ENCODE results near the gene KRT14.
"Not testable (repeated sequence)": the region's sequence is repeated elsewhere in the genome, so short reads cannot be mapped to it uniquely, and the experiment has no call there.

KRT14 gene

DNA sequence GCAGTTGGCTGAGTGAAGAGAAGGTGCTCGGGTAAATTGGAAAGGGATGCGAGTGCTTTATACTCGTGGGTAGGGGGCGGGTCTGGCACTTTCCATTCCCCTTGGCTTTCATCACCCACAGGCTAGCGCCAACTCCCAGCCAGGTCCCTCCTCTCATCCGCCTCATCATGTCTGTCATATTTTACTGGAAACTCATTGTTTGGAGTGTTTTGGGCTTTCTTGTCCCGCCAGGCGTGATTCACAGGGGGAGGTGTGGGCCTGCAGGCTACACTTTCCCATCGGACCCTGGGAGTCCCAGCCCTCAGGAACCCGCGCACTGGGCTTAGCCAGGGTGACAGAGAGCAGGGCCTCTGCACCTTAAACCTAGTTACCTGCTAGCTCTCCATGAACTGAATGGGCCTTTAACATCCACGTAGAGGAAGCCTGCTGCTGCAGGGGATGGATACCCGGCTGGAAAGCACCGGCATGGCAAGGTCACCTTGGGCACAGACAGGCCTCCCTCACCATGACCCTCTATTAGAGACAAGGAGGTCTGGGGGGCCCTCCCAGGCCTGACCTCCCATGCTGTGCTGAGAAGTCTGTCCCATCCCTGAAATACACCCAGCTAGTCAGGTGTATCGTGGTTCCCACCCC is at the start of gene KRT14:
Gene KRT14, minus strand, starts transcription at position 33 of the 633 bp plus-strand sequence. CDS start 61 bp downstream, outside the sequence.
- no peak for DNase-seq

DNA sequence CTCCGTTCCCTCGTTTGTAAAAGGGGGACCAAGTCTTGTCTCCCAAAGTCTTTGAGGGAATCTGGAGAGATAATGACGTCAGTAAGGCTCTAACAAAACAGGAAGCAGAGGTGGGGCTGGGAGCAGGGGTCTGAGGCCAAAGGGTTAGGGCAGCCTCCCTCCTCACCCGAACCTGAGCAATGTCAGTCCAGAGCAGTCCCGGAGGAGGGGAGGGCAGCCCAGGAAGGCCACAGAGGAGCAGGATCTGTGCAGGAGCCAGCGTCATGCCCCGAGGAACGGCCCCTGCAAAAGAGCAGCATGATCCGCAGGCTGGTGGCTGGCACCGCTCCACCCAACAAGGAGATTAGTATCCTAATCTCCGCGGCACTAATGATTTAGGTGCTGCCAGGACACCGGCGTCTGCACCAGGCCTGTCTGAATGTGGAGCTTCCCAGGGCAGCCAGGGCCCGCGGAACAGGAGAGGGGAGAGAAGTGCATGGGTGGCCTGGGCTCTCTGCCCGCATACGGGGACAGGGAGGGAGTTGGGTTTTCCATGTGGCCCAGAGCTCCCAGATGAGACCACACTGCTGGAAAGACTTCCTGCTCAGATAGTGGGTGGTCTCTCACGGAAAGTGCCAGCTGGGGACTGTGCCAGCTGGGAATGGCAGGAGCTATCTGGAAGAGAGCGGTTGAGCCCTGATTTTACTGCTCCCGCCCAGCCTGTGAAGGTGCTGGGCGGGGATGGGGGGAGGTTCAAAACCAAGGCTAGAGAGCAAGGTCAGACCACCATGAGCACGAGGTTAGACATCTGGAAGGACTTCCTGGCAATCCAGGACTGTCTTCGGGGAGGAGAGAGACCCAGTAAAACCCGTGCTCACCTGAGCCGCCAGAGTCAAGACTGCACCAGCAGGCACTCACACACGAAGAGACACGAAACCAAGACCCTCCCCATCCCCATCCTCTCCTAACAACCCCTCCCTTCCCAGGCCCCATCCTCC is 48.7 kb upstream of the KRT14 start:
- no peak for DNase-seq

DNA sequence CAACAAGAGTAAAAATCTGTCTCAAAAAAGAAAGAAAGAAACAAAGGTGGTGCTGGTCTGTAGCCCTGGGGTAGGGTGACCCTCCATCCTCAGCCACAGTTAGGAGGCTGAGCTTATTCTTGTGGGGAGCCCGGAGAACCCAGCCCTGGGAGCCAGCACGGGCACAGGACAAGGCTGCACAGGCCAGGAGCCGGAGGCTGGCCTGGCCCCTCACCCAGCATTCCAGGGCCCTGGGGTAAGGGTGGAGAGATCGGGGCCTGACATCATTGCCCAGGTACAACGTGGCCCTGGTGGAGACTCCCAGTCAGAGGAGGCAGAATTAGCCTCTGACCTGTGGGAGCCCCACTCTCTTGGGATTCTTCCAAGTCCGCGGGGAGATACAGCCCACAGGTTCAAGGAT is 47.9 kb upstream of the KRT14 start:
- no peak for DNase-seq

DNA sequence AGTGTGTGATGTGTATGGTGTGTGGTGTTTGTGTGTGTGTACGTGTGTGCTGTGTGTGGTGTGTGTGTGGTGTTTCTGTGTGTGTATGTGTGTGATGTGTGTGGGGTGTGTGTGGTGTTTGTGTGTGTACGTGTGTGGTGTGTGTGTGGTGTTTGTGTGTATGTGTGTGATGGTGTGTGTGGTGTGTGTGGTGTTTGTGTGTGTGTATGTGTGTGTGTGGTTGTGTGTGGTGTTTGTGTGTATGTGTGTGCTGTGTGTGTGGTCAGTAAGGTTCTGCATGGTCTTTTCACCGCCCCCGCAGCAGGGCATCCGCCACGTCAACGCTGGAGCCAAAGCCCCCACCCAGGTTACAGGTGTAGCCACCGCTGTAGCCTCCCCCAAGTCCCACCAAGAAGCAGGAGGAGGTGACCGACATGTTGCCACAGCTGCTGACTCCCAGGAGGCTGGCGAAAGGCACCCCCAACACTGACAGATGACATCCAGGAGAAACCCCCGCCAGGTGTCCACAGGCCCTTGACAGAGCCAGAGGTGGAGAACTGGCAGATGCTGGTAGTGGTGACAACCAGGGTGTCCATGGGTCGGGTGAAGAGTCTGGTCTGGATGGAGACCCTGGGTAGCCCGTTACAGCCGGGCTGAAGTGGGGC is 47.0 kb upstream of the KRT14 start:
- peak; percentile 28 for DNase-seq

DNA sequence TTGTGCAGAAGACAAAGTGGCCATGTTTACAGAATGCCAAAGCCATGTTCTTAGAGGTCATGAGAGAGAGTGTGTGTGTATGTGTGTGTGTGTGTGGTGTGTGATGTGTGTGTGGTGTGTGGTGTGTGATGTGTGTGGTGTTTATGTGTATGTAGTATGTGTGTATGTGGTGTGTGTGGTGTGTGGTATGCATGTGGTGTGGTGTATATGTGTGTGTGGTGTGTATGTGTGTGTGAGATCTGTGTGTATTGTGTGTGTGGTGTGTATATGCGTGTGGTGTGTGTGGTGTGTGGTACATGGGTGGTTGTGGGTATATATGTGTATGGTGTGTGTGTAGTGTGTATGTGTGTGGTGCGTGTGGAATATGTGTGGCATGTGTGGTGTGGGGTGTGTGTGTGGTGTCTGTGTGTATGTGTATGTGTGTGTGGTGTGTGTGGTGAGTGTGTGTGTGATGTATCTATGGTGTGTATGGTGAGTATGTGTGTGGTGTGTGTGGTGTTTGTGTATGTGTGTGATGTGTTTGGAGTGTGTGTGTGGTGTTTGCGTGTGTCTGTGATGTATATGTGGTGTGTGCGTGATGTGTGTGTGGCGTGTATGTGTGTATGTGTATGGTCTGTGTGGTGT is 45.9 kb upstream of the KRT14 start:
- no peak for DNase-seq

DNA sequence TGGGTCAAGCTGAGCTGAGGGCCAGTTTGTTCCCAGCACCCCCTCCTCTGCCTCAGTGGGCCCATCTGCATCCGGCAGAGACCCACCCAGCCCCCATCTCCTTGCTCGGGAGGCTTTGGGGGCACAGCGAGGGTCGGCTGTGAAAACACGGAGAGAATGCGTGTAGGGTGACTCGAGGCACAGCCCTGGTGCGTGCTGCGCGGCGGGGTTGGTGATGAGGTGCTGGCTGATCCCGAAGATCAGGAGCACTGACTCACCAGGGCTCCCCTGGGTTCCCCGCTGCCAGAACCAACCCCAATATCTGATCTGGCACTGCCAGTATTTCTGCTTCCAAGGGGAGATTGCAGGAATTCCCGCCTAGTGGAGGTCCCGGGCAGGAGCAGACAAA is 45.2 kb upstream of the KRT14 start:
- no peak for DNase-seq

DNA sequence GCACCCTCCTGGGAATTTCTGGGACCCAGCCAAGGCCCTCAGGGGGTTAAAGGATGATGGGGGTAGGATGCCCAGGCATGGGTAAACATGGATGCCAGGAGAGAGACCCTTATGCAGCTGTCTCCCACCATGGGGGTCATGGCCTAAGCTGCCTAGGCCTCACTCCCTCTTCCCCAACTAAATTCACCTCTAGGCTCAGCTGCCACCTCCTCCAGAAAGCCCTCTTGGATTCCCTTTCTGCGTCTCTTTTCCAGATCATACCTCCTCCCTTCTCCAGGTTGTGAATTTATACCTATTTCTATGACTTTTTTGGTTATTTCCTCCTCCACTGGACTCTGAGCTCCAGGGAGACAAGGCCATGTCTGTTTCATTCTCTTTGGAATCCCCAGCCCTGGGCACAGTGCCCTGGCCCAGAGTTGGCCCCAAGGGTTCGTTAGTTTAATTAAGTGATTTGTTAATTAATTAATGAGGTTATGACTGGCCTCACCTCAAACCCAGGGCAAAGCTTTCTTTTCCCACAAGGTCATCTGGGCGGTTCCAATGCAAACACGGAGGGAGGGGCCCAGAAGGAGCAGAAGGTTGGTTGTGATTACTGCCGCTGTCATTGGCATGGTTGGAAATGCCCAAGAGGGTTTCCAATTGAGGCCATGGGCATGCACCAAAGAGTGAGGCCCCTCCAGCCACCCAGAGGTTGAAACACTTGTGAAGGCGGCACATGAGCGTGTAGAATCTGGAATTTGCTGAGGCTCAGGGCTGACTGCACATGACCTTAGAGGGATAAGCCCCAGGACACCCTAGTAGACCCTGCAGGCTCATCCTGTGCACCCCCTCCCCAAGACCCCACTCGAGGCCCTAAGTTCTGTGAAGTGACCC is 44.6 kb upstream of the KRT14 start:
- DNase-seq = peak; percentile 24

DNA sequence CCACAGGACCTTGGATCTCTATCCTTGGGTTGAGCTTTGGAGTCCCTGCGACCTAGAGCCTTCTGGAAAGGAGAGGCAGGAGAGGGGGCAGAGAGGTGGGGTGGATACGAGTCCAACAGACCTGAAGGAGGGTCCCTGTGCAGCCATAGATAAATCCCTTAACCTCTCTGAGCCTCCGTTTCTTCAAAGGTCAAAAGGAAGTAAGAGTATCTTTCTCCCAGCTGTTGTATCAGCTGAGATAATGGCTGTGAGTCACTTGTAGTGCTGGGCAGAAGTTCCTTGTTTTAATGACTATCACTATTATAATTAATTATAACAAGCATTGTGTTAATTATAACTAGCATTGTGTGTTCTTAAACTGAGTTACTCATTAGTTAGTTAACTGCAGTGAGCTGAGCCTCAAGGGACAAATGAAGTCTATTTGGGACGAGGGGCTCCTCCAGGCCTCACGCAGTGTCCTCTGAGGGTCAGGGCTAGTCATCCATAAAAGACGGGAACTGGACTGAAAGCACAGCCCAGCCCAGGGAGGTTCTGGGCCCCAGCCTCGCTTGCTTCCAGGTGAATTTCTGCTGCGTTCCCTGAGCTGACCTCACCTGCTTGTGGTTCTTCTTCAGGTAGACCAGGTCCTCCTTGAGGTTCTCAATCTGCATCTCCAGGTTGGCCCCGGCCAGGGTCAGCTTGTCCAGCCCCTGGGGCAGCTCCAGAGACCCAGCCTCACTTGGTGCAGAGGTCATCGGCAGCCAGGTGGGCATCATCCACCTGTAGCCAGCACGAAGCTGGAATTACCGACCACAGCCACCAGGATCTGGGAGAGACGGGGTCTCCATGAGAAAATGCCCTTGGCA is 43.4 kb upstream of the KRT14 start:
- DNase-seq = peak; percentile 30

DNA sequence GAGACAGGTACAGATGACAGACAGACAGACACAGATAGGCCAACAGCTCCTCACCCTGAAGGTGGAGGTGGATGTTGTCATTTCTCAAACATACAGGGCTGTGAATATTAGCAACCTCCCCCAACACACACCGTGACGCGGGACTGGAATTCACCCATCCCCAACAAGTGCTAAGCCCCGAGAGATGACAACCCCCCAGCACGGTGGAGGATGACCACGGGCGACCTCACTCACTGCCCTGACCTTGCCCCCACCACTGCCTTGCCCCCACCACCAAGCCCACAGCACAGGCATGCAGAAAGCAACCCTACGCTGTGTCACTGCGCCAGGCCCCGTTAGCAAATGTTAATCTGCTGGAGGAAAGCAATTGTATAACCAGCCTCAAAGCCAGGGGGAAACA is 42.6 kb upstream of the KRT14 start:
- no peak for DNase-seq

DNA sequence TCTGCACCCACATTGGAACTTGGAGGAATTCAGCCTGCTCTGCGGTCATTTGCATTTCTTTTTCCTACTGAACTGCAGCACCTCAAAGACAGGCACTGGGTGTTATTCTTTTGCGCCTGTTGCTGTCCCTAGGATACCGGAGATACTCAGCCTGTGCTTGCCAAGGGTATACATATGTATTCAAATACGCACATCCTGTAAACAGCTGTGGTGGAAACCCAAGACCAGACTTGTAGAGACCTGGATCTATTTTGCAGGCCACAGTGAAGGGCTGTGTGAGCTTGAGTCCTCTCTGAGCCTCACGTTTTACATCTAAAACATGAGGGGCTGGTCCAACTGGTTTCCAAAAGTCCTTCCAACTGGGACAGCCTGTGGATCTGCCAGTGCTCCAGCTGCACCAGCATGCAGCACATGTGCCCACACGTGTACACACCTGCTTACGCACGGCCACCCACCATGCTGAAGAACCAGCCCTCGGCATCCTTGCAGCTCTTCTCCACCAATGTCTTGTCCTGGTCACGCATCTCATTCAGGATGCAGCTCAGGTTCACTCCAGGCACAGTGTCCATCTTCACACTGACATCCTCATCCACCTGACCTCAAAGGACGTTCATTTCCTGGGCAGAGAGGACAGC is 42.0 kb upstream of the KRT14 start:
- DNase-seq = not testable (repeated sequence)

DNA sequence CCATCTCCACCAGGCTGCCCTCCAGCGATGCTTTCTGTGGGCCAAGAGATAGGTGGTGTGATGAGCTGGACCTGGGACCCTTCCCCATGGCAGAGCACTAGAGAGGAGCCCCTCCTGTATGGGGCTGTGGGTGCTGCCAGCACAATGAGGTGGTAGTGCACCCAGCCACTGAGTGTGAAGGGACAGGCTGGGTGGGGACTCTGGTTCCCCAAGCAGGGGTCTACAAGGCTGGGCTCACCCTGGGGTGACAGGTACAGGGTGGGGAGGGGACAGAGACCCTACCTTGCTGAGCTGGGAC is 41.3 kb upstream of the KRT14 start:
- DNase-seq = not testable (repeated sequence)

DNA sequence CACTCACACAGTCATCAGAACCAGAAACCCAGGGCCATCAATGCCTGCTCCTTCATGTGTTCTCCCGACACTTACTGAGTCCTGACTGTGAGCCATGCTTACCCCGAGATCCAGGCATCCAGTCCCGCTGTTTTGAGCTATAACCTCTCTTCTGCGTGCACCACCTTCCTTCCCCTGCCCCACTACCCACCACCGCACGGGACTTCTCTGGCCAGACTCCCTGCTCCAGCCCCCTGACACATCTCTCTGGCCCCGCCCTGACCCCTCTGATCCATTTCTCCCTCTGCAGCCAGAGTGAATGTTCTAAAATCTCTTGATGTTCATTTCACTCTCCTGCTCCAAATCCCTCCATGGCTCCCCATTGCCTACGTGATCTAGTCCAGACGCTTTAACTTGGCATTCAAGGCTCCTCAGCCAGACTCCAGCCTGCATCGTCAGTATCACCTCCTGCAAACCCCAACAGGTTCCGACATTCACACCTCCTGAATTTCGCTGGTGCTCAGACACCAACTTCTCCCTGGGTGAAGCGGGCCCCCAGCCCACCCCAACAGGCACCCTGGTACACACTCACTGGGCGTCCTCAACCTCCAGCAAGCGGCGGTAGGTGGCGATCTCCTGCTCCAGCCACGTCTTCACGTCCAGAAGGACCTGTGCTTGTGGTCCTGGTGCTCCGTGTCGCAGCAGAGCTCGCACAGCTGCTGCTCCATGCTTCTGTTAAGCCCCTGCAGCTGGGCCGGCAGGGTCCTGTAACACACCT is 40.8 kb upstream of the KRT14 start:
- no peak for DNase-seq

DNA sequence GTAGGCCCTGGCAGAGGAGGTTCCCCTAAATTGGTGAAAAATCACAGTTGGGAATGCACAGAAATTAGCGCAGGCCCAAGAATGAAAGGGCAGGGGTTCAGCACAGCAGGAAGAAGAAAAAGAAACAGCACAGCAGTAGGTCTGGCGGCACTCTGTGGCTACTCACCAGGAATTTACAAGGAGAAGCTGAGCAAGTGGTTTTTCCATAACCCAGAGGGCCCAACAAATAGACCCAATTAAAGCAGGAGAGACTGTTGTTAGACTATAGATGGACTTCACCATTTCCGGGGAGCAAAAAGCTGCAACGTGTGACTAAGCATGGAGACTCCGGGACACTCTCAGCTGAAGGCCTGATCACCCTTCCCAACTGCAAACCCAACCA is 40.2 kb upstream of the KRT14 start:
- DNase-seq = not testable (repeated sequence)

DNA sequence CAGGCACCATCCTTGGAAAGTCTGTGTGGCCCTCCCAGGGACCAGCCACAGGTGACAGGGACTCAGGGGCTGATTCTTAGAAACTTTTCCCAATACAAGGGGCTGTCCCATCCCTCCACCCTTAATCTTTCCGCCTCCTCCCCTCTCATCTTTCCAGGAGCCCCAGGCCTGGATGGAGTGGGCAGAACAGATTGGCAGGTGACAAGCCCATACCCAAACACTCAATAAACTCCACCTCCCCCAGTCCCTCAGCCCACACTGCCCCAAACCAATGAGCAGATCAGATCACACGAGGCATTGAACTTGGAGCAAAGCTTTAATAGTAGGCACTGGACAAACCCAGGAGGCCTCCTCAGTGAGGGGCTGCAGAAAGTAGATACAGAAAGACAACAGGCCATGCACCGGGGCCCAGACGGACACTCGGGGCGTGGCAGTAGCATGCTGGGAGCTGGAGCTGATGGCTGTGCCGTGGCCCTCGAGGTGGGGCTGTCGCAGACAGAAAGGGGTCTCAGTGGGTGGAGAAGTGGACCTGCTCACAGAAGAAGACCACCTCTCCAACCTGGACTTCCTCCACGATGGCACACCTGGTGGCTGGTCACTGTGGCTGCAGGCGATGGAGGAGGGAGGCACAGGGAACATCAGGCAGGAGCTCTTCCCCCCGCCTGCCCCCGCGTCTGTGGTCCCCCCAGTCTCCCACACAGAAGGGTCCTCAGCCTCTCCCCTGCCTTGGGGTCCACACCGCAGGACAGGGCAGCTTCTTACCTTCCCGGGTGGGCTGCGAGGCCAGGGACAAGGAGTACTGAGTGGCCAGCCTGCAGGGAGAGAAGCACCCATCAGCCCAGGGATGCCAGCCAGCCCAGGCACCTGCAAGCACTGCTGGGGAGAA is 39.6 kb upstream of the KRT14 start:
- DNase-seq = not testable (repeated sequence)

DNA sequence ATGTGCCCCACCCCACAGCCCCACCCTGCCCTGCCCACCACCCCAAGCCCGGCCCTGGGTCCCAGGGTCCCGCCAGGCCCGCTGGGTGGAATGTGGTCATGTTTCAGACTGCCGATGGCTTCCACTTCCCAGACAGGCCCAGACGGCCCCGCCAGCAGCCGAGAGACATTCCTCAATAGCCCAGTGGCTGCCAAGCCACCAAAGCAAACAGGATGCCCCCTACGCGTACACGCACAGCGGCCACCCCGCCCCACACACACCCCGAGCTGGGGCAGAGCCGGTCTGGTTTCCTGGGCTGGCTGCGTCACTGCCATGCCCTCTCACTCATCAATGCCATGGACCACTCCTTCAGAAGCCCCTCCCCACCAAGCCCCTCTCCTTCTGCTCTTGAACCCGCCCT is 38.9 kb upstream of the KRT14 start:
- no peak for DNase-seq

DNA sequence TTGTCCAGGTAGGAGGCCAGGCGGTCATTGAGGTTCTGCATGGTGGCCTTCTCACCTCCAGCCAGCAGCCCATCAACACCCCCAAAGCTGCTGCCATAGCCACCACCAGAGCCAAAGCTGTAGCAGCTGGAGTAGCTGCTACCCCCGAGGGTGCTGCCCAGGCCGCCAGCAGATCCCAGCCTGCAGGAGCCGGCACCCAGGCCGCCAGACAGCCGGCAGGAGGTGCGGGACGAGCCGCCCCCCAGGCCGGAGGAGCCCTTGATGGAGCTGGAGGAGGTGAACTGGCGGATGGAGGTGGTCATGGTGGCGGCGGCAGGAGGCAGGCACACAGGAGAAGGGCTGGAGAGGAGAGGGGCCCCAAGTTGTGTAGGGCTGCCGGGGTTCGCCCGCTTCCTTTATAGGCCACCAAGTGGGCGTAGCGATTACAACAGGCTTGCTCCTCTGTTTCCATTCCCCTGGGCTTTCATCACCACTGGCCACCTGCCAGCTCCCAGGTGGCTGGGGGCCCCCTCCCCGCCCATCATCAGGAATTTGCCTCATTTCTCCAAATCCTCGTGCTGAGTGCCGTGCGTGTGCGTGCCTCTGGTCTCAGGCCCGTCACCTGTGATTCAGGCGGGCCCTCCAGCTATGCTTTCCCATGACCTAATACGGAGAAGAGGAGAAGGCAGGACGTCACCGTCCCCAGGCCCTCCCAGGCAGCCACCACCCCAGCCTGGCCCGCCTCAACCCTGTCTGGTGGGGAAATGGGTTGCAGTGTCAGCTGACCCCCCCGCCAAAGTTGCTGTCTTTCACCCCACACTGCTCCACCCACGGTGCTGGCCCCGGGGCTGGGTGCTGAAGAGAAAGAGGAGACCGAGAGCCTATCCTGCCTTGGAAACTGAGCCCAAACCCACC is 37.8 kb upstream of the KRT14 start, which contains the start of gene KRT17:
Gene KRT17, minus strand, starts transcription at position 368 of the 894 bp plus-strand sequence. Its CDS starts 66 bp downstream, at position 302.
- no peak for DNase-seq

DNA sequence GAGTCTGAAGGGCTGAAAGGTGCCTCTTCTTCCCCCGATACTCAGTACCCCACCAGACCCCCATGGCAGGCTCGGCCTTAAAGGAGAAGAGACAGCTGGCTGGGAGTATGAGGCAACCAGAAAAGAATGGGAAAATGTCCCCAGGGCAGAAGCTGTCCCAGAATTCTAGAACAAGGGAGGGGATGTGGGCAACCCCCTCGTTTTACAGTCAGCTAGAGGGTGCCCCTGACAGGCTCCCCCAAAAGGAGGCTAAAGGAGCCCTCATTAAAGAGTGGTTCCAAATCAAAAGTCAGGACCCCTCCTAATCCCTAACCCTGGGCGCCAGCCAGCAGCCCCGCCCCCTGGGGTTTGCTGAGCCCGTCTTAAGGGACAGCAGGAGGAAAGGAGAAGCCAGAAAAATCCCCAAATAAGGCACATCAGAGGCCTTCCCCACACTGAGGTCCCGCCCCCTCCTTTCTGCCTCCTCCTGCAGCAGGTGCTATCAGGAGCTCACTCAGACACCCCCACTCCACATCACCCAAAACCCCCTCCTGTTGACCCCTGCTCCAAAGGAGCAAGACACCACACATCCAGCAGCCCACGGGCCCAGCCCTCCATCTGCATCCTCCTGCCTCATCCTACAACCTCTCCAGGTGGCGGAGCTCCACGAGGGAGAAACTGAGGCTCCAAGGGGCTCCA is 36.6 kb upstream of the KRT14 start:
- not testable (repeated sequence) for DNase-seq
